Effector memory CD4-positive, alpha-beta T cell (primary cell): ENCODE measurements around the gene TAF1D.
"Not testable (repeated sequence)": the region's sequence is repeated elsewhere in the genome, so short reads cannot be mapped to it uniquely, and the experiment has no call there.

Experiments used
- DNase-seq, 3 donors: peaks; one replicate each; pipeline ENCODE4 v3.0.0-alpha.2; 2020
- H3K27ac ChIP-seq: 2 replicates; pipeline ENCODE4 v1.7.0; 2013; ENCODE audit warnings: mild to moderate bottlenecking, low read length, moderate library complexity; ENCODE audit not compliant: insufficient read depth, poor library complexity, severe bottlenecking
- H3K27me3 ChIP-seq: replicated peaks from 2 replicates; pipeline ENCODE4 v1.7.0; 2013; ENCODE audit warnings: mild to moderate bottlenecking, low read length; ENCODE audit not compliant: insufficient read depth, control insufficient read depth, poor library complexity, severe bottlenecking
- H3K36me3 ChIP-seq: 2 replicates; pipeline ENCODE4 v1.7.0; 2013; ENCODE audit warnings: mild to moderate bottlenecking, low read length, moderate library complexity; ENCODE audit not compliant: control insufficient read depth, insufficient read depth
- H3K4me1 ChIP-seq: 2 replicates; pipeline ENCODE4 v1.7.0; 2013; ENCODE audit warnings: low read length, mild to moderate bottlenecking; ENCODE audit not compliant: control insufficient read depth, insufficient read depth, poor library complexity, severe bottlenecking
- H3K4me3 ChIP-seq: 2 replicates; pipeline ENCODE4 v1.7.0; 2013; ENCODE audit warnings: low read length, low read depth, mild to moderate bottlenecking; ENCODE audit not compliant: insufficient read depth, poor library complexity, severe bottlenecking
- H3K9me3 ChIP-seq: 2 replicates; pipeline ENCODE4 v1.7.0; 2013; ENCODE audit warnings: mild to moderate bottlenecking, low read length, moderate library complexity; ENCODE audit not compliant: control insufficient read depth
- total RNA-seq, 3 donors: gene quantifications; one replicate each; lab custom pipeline; 2026; lab: John Stamatoyannopoulos, UW

The TAF1D gene, protein sequence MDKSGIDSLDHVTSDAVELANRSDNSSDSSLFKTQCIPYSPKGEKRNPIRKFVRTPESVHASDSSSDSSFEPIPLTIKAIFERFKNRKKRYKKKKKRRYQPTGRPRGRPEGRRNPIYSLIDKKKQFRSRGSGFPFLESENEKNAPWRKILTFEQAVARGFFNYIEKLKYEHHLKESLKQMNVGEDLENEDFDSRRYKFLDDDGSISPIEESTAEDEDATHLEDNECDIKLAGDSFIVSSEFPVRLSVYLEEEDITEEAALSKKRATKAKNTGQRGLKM
- 114 to 134 (median 133) reads per million in 3 donors for total RNA-seq

DNA sequence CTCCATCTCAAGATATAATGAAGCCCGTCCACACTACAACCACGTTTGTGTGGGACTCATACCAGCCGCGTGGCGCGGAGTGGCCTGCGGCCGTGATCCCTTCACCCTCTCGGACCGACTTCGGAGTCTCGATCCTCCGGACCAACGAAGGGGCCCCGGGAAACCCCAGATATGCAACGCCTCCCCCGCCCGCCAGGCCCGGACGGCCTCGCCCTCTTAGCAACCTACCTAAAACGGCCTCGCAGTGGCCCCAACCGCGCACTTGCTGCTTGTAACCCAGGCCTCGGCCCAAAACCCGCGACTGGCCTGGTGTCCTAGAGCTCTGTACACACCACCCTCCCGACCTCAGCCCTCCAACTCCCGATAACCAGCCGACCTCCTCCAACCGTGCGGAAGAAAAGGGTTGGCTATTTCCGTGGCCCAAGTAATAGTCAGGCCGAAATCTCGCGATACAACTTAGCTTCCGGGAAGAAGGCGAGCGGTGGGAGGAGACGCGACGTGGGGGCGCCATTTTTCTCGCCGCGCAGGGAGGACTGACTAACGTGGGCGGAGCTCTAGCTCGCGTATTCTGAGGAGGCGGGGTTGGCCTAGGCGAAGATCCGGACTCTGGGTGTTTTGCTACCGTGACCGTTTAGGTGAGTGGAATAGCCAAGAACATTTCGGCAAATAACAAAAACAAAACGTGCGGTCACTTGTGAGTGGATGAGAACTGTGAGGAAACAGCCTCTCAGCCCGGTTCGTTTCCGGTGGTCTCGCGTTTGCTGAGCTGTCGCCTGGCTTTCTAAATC lies at the start of gene TAF1D, which contains the start of gene C11orf54:
TAF1D (minus strand) TSS at position 402 of the 788 bp plus-strand sequence. CDS start 2,191 bp downstream, outside the sequence.
C11orf54 (plus strand) TSS at position 579 of the 788 bp plus-strand sequence. CDS start 5,722 bp downstream, outside the sequence.
- Histone ChIP-seq H3K36me3 (peaks cover 18% of the 10 kb centered on the region), H3K9me3 (no peaks in the 10 kb centered on the region), H3K27ac (peak within 1 kb of the TSS; percentile 97), H3K27me3 (no peaks in the 10 kb centered on the region), H3K4me1 (peaks cover 31% of the 10 kb centered on the region), H3K4me3 (peak within 1 kb of the TSS; percentile 91)
- peak; percentile 92 to 97 (median 95) for DNase-seq

DNA sequence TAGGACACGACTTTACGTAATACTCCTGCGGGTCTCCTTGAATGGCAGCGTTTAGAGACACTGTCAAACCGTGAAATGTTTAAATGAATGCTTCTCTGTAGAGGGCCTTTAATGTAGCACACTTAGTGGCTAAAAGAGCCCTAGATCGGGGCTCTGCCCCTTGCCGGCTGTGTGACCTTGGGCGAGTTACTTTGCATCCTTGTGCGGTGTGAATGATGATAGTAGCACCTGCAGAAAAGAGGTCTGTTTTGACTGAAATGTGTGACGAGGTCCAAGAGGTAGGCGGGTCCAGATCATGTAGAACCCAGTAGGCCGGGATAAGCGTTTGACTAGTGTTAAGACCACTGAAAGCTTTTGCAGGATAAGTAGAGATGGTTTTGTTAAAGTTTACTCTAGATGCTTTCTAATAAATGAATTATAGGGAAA lies 43.7 kb upstream of the TAF1D start:
- Histone ChIP-seq H3K4me1 (peaks cover 22% of the 10 kb centered on the region), H3K9me3 (no peaks in the 10 kb centered on the region), H3K27ac (peak overlapping the region; percentile 89), H3K4me3 (peak overlapping the region; percentile 88), H3K27me3 (no peaks in the 10 kb centered on the region), H3K36me3 (peaks cover 12% of the 10 kb centered on the region)
- DNase-seq = no peak

DNA sequence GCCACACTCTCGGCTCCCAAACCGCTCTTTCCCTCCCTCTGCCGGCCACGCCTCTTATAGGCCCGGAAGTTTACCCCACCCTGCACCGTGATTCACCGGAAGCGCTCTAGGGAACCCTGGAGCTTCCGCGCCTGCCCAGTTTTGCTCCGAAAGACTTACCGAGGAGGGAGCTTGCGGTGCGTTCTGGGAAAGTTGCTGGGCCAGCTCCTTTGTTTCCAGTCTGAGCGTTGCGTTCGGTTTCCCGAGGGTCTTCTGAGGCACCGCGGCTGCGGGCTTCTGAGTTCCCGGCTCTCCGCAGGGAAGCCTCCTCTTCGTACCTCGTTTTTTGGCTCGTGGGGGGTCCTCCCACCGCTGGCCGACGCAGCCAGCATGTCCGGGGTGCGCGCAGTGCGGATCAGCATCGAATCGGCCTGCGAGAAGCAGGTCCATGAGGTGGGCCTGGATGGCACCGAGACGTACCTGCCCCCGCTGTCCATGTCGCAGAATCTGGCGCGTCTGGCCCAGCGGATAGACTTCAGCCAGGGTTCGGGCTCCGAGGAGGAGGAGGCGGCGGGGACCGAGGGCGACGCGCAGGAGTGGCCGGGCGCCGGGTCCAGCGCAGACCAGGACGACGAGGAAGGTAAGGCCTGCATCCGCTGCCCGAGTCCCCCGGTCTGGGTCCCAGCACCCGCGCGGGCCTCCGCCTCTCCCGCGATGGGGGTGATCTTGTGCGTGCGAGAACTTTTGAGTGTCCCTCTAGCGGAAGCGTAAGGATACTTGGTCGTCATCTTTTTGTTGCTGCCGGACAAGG lies 43.0 kb upstream of the TAF1D start, which contains the start of gene MED17:
MED17 (plus strand) TSS at position 138 of the 790 bp plus-strand sequence; CDS start at position 370, 232 bp downstream.
- Histone ChIP-seq H3K9me3 (no peaks in the 10 kb centered on the region), H3K4me1 (peaks cover 22% of the 10 kb centered on the region), H3K27me3 (no peaks in the 10 kb centered on the region), H3K27ac (peak within 1 kb of the TSS; percentile 89), H3K36me3 (peaks cover 6% of the 10 kb centered on the region), H3K4me3 (peak within 1 kb of the TSS; percentile 88)
- peak; percentile 76 to 84 (median 79) for DNase-seq

DNA sequence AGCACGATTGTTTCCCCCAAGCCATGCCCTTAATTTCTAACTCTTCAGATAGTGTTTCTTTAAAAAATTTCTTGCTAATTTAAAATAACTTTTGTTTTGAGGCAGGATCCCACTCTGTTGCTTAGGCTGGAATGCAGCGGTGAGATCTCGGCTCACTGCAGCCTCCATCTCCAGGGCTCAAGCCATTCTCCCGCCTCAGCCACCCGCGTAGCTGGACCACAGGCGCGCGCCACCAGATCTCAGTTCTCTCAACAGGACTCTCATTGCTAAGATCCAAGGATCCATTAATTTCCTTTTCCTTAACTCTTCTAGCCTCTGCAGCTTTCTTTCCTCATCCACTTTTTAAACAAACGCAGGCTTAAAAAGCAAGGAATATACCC lies 42.5 kb upstream of the TAF1D start:
- DNase-seq = no peak
- no peaks in the 10 kb centered on the region for H3K9me3 ChIP-seq
- H3K27ac ChIP-seq = peak overlapping the region; percentile 89

DNA sequence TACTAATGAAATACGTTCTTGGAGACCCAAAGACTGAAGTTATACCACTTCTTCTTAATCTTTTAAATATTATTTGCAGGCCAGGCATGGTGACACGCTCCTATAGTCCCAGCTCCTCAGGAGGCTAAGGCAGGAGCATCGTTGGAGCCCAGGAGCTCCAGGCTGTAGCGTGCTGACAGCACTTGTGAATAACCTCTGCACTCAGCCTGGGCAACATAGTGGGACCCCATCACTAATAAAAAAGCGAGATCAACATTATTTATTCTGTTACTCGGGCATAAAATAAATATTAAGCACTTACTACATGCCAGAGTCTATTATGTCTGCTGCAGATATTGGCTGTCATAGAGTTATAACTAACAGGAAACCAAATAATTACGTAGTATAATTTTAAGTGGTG lies 42.1 kb upstream of the TAF1D start:
- Histone ChIP-seq H3K27me3 (no peaks in the 10 kb centered on the region), H3K36me3 (no peaks in the 10 kb centered on the region), H3K4me1 (peaks cover 22% of the 10 kb centered on the region), H3K4me3 (peak overlapping the region; percentile 88), H3K9me3 (no peaks in the 10 kb centered on the region), H3K27ac (no peak overlapping the region)
- no peak for DNase-seq

More for the DNA sequence above, 42.5 kb upstream of the TAF1D start:
- Histone ChIP-seq H3K4me1 (peaks cover 22% of the 10 kb centered on the region), H3K27me3 (no peaks in the 10 kb centered on the region), H3K4me3 (peak overlapping the region; percentile 88), H3K36me3 (peaks cover under 1% of the 10 kb centered on the region)

DNA sequence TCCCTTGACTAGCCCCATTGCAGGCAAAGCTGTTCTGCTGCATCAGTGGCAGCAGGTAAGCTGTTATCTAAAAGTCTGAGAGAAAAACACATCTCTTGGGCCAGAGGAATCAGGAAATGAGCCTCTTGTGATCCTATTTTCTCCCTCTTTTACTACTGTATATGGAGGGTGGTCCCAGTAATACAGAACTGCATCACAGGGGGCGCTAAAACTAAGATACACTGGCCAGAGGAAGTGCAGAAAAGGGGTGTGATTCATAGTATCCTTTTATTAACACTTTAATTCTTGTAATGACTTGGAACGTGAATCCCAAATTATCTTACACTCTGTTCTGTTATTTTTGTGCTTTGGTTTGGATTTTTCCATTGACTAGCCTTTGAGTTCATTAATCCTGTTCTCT lies 34.0 kb upstream of the TAF1D start:
- Histone ChIP-seq H3K4me3 (no peak overlapping the region), H3K4me1 (no peaks in the 10 kb centered on the region), H3K9me3 (no peaks in the 10 kb centered on the region), H3K27ac (no peak overlapping the region), H3K27me3 (no peaks in the 10 kb centered on the region), H3K36me3 (no peaks in the 10 kb centered on the region)
- DNase-seq = no peak

DNA sequence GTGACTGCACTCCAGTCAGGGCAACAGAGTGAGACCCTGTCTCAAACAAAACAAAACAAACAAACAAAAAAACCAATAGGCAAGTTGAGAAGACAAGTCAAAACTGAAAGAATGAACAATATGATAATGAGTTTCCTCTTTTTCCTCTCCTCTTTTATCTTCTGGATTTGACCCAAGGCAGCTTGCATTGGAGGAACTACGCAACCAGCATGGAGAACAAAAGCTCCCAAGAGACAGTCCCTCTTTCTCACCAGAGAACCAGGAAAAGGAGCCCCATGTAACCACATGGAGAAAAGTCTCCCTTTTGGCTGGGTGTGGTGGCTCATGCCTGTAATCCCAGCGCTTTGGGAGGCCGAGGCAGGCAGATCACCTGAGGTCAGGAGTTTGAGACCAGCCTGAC lies 33.3 kb upstream of the TAF1D start:
- not testable (repeated sequence) for H3K9me3 ChIP-seq, H3K27ac ChIP-seq, H3K27me3 ChIP-seq, DNase-seq, H3K4me3 ChIP-seq, H3K4me1 ChIP-seq, H3K36me3 ChIP-seq

DNA sequence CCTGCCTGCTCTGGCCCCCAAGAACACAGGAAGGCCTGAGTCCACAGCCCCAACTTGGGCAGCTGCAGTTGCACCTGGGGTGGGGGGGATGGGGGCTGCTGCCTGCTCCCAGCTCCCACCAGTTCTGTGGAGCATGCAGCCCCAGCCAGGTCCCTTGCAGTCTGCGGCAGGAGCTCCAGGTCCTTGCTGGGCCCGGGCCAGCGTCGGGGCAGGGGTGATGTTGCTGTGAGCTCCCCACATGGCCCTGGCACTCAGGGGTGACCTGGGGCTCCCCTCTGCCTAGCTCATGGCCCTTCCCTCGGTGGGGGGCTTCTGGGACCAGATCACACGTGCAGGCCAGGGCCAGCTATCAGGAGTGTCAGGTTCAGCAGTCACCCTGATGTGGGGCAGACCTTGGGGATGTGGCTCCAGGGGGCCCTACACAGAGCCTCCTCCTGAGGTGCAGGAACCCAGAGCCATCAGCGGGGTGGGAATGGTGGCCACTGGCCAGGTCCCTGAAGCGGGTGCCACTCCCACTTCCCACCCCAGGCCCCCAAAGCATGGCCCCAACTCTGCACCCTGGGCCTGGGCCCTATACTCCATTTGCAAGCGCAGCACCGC lies 32.4 kb upstream of the TAF1D start:
- H3K27me3 ChIP-seq = no peaks in the 10 kb centered on the region
- no peaks in the 10 kb centered on the region for H3K36me3 ChIP-seq
- no peaks in the 10 kb centered on the region for H3K4me1 ChIP-seq
- no peaks in the 10 kb centered on the region for H3K9me3 ChIP-seq
- no peak overlapping the region for H3K4me3 ChIP-seq
- H3K27ac ChIP-seq = no peak overlapping the region
- DNase-seq = no peak

DNA sequence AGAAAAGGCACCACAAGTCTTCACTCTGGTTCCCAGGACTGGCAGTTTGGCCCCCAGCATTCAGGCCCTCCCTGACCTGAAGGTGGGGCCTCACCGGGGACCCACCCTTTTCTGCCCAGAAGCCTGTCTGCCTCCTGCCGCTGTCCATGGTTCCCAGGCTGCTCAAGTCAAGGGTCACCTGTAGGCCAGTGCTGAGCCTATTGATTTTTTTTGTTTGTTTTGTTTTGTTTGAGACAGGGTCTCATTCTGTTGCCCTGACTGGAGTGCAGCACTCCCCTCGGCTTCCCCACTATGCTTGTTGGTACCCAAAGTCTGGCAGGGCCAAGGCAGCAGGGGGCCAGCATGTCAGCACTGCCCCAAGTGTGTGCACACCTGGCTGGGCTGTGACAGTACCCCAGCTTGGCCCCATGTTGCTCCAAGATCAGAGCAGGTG lies 31.8 kb upstream of the TAF1D start:
- no peak overlapping the region for H3K4me3 ChIP-seq
- no peak overlapping the region for H3K27ac ChIP-seq
- no peak for DNase-seq
- no peaks in the 10 kb centered on the region for H3K27me3 ChIP-seq
- H3K4me1 ChIP-seq = no peaks in the 10 kb centered on the region
- H3K9me3 ChIP-seq = no peaks in the 10 kb centered on the region
- H3K36me3 ChIP-seq = no peaks in the 10 kb centered on the region
